NOMO-1 (cell line): ENCODE measurements around the gene TULP4.

ENCODE experiments used
- DNase-seq, 2 experiments: peaks; one replicate each; lab custom pipeline; 2025; ENCODE audit not compliant: unreplicated experiment in 2 of 2; lab: John Stamatoyannopoulos, UW

The TULP4 gene

DNA sequence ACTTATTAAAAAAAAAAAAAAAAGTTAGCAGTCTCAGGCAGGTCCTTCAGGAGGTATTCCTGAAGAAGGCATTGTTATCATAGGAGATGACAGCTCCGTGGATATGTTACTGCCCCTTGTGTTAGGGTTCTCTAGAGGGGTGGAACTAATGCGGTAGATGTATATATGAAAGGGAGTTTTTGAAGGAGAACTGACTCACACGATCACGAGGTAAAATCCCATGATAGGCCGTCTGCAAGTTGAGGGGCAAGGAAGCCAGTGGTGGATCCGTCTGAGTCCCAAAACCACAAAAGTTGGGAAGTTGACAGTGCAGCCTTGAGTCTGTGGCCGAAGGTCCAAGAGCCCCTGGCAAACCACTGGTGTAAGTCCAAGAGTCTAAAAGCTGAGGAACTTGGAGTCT lies 103.4 kb downstream of the TULP4 start:
- no peak for DNase-seq

DNA sequence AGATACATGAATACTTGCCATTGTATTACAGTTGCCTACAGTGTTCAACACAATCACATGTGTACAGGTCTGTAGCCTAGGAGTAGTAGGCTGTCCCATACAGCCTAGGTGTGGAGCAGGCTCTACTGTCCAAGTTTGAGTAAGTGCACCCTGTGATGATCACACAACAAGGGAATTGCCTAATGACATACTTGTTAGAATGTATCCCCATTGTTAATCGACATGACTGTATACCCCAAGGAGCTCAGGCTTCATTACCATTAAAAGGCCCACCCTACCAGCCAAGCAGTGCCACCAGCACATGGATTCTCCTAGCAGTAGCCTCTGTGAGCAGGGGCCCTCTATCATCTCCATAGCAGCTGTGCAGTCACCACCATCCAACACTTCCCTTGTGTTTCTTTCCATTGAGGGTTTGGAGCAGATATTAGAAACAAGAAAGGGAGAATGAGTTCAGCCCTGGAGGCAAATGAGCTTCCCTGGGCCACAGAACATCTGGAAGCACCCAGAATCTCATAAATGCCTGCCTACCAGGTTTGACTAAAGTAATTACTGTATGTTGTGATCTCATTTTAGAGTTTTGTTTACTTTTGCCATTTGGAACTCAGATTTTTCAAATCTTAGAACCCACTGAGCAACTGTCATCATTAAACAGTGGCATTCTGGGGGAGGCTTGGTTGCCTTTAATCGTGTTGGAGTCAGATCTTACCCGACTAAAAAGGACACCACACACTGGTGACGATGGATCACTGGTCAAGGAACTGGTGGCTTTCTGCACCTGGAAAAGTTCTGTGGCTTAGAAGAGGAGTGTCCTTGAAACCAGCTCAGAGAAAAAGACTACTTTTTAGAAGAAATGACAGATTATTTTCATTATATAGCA lies 104.9 kb downstream of the TULP4 start:
- no peak for DNase-seq

DNA sequence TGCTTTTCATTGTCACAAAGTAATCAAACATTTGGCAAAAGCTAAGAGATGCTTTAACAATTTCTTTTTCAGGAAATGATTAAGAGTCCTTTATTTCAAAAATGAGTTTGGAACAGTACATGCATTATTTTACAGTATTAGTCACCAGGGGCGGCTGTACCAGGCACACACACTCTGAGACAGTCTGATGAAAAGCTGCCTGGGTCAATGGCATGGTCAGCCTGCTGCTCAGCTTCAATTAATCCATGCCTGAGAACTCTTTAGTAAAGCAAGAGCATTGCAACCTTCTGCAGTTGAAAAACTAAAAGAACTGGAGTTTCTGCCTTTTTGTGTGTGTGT lies 105.5 kb downstream of the TULP4 start:
- no peak for DNase-seq

DNA sequence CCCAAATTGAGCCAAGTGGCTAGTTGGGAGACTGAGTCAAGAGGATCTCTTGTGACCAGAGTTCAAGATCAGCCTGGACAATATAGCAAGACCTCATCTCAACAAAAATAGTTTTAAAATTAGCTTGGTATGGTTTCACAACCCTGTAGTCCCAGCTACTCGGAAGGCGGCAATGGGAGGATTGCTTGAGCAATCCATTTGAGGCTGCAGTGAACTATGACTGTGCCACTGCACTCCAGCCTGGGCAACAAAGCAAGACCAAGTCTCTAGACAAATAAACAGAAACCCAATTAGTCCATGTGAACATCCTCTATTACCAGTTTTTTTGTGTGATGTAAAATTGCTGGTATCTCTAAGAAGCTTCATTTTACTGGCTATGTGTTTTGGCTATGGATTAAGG lies 106.2 kb downstream of the TULP4 start:
- DNase-seq = no peak

DNA sequence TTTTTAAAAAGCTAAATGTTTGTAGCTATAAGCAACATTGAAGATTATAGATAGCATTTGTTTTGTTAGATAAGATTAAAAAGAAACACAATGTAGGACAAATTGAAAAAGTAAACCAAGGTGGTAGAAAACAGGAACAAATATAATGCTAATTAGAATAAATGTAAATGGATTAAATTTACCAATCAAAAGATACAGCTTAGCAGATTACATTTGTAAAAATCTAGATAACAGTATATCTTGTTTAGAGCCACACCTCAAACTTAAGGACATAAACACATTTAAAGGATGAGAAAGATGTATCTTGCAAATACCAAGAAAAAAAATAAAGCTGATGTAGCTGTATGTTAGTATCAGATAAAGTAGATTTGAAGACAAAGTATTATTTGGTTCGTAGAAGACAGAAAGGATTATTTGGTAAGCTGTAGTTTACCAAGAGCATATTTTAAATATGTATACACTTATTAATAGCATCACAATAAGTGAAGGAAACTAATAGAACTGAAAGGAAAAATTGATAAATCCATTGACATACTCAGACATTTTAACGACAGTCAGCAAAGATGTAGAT lies 107.2 kb downstream of the TULP4 start:
- no peak for DNase-seq

DNA sequence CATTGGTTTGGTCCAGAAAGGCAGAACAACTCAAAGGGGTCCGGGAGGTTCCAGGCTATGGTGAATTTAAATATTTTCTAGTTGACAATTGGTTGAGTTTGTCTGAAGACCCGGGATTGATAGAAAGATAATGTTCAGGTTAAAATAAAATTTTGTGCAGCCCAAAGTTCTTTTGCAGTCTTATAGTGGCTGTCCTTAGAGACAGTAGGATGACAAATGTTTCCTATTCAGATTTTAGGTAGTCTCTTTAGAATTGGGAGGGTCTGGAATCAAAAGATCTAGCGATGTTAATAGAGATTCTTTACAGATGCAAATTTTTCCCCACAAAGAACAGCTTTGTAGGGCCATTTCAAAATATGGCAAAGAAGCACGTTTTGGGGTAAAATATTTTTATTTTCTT lies 109.1 kb downstream of the TULP4 start:
- no peak for DNase-seq

DNA sequence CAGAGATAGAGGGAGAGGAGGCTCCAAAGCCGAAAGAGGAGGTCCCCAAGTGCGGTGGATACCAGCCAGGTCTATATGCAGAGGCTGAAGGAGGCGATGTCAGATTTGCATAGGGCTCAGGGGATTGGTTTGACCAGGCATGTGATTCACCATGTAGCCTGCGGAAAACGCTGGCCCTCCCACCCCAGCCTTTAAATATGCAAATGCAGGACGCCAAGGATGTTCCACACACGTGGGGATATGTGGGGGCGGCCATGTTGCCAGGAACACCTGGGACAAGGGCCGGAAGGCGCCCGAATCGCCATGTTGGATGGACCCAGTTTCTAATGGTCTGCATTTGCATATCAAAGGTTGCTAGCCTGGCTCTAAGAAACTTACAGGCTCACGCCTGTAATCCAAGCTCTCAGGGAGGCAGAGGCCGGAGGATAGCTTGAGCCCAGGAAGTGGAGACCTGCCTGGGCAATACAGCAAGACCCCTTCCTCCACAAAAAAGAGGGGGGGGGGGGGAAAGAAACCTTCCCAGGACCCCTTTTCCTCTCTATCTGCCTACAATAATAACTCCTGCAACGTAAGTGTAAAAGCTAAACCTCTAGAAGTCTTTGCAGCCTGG lies 110.5 kb downstream of the TULP4 start:
- DNase-seq = no peak

DNA sequence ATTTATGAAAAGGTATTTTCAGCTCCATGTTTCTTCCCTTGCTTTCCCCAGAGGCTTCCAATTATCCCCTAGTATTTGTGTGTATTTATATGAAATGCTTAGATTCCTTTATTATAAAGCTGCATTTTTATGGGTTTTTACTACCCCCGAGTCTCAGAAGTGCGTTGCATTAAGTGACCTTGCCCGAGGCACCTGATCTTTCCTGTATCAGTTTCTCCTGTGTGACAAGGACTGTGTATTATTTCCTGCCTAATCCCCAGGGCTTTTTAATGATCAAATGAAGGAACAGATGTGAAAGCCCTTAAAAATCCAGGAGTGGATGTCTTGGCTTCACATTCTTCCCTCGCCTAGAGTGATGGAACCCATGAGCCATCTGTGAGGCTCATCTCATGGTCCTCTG lies 118.8 kb downstream of the TULP4 start:
- no peak for DNase-seq

DNA sequence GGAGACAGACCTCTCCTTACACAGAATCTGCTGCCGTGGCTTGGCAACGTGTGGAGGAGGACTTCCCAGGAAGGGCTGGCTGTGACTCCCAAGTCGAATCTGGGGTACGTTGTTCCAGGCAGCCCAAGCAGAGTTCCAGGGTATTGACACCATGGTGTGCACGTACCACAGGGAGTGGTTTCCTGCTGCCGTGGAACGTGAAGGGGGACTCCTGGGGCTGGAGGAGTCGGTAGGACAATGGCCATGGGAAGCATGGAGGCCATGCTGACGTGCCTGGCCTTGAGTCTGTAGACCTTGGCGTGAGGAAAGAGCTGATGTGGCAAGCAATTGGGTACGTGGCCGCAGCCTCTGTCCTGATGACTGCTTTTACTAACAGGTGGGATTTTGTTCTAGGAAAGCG lies 119.3 kb downstream of the TULP4 start:
- no peak for DNase-seq

DNA sequence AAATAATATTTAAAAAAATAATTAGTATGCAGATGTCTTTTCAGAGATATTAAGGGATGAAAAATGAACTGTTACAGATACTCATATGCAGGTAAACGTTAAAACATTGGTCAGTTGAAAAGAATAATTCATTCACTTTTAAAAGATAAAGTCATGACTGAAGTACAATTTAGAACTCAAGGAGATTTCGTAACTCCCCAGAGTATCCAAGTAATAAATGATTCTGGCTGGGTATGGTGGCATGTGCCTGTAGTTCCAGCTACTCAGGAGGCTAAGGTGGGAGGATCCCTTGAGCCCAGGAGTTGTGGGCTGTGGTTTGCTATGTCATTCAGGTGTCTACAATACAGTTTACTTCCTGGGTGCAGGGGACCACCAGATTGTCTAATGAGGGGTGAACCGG lies 125.3 kb downstream of the TULP4 start:
- DNase-seq = no peak

DNA sequence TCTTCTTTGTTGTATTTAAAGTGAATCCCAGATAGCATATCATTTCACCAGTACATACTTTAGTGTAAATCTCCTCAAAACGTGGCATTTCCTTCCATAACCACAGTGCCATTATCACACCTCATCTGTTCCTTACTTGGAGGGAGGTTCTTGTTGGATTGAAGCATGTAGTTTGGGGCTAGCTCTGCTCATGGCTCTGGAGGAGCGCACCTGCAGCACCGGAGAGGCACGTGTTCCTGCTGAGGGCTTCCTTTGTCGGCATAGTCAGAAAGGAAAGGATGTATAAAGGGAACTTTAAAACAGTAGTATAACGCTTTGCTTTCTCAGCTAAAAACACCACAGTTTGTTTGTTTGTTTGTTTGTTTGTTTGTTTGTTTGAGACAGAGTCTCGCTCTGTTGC lies 126.0 kb downstream of the TULP4 start:
- DNase-seq = no peak

DNA sequence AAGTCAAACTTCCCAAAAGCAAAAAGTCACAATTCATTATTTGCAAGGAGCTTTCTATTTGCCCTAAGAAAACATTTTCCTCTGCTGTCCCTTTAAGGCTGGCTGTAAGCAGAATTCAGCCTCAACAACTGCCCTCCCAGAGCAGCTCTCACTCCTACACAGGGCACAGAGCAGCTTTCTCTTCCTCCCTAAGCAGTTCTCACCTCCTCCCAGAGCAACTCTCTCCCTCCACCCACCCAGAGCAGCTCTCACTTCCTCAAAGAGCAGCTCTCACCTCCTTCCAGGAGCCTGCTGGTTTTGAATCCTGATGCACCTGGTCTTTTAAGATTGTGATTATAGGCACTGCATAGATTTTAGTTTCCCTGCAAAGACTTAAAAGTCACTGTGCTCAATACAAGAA lies 127.0 kb downstream of the TULP4 start:
- peak; percentile 11 to 14 for DNase-seq

DNA sequence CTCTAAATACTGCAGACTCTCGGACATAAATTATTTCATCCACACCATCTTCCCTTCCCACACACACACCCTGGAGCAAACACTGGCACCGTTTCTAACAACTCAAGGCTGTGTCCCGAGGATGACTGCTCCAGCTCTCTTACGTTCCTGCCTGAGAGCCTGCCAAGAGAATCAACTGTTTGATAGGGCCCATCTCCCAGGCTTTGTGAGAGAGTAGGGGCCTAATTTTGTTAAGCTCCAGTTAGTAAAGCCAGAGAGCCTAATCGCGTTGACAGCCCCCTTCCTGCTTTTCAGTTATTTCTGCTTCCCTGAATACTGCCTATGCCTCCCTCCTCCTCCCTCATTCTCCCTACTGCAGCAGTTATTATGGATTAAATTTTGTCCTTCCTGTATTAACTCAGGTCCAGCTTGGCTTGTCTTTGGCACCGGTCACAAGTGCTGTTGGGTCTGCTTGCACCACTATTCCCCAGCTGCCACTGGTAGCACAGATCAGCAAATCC lies 129.5 kb downstream of the TULP4 start:
- no peak for DNase-seq

DNA sequence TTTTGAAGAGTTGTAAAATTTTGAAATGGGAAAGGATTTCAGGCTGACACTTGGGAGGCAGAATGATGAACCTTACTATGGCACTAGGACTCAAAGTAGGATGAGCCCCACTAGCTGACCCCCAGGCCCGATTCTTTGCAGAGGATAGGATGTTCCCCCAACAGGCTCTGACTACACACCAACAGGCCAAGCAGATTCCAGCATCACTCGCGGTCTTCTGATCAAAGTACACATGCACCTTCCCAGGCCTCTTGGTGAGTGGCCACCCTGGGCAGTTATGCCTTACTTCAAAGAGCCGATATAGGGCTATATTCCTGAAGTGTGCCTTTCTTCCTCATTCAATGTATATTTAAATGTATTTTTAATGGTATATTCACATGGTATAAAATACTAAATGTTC lies 130.0 kb downstream of the TULP4 start:
- DNase-seq = no peak

DNA sequence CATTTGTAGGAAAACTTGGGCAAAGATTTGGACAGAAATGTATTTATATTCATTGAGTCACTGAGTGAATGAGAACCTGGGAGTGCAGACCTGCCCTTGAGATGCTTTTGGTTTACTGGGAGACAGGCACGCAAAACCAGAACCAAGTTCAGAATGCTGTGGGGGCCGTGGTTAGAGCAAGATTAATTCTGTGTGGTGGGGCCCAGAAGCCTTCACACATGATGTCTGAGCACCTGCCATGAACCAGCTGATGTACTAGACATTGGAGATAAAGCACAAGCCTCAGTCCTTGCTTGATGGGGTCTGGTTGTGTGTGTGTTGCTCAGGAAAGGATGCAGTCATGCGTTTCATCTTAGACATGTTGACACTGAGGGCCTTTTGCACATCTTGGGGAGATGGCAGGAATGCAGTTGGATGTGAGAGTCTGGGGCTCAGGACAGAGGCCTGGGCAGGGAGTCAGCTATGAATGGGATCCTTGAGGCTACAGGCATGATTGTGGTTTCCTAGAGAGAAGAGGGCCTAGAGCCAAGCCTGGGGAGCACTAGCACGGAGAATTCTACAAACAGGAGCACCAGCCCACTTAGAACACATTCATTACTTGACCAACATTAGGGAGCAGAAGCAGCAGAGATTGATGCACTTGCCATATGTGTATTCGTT lies 133.3 kb downstream of the TULP4 start:
- DNase-seq = no peak

DNA sequence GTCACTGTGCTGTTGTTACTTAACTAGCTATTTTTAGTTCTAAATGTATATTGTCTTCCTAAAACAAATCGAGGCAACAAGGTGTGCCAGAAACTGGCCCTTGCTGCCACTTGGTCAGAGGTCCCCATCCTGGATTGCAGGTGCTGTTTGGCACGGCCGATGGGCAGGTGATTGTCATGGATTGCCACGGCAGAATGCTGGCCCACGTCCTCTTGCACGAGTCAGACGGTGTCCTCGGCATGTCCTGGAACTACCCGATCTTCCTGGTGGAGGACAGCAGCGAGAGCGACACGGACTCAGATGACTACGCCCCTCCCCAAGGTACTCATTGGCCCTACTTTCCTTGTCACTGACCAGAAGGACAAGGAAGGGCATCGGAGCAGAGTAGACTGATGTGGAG lies 136.6 kb downstream of the TULP4 start:
- no peak for DNase-seq

DNA sequence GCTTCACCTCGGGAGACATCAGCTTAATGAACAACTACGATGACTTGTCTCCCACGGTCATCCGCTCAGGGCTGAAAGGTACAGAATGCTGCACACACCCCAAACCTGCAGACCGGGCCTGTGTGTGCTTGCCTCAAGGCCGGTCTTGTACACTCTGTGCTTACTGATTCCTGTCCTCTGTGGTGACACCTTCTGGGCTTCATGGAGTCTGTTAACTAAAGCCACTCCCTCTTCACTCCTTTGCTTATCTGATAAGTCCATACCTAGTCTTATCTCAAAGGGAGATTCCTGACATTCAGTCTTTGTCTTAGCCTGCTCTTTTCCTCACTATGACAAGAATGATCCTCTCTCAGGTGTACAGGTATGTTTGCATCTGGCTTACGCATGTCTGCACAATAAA lies 139.9 kb downstream of the TULP4 start:
- no peak for DNase-seq

DNA sequence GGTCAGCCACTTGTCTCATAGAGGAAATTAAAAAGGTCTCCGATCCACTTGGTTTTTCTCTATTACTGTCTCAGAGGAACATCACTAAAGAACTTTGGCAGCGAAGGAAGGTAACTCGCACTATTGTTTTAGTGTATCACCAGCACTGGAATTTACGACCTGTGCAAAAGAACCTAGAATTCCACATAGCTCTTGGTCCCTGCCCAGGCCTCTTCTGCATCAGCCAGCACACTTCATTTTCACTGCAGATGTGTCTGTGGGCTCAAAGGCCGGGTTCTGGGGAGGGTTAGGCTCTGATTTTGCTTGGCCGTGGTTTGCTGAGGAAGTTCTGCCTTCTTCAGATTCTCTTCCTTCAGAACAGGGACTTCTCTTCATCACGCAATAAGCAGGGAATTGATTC lies 144.9 kb downstream of the TULP4 start:
- DNase-seq = no peak

DNA sequence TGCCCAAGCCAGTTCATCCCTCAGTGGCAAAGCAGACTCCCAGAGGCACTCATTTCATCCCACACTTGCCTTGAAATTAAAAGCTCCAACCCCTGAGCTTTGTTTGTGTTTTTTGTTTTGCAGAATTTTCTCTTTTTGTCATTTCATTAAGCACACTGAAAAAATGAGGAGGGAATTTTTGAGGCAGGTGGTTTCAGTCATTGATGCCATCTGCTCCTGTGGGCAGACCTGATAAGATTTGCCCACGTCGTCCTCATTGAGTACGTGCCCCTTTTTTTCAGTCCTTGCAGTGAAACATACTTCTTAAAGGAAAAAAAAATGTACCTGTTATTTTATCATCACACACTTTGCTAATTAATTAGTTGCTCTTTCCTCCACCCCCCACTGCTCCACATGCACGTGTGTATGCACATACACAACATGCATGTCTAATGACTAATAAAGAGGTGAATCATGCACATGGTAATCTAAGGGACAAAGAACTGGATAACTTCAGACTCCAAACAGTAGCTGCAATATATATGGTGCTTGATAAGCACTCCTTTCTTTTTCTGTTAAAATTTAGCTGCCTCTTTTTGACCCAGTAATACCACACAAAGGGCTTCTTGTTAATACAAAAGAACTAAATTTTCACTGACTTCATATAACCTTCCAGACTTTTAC lies 145.5 kb downstream of the TULP4 start:
- DNase-seq = no peak

DNA sequence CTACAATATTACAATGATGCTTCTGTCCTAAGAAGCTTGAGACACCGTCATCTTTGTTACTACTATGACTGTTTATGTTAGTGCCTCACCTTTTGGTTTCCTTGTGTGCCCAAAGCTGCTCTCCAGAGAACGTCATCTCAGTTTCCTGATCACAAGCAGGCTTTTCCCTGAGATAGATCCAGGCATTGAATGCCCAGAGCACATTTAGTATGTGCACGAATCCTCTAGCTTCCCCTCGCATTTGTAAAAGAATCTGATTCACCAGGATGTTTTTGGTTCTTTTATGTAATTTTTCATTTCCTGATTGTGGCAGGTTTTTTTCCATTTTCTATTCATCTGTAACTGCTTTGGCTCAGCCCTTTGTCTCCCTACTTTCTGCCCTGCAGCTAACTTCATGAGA lies 147.5 kb downstream of the TULP4 start:
- no peak for DNase-seq

DNA sequence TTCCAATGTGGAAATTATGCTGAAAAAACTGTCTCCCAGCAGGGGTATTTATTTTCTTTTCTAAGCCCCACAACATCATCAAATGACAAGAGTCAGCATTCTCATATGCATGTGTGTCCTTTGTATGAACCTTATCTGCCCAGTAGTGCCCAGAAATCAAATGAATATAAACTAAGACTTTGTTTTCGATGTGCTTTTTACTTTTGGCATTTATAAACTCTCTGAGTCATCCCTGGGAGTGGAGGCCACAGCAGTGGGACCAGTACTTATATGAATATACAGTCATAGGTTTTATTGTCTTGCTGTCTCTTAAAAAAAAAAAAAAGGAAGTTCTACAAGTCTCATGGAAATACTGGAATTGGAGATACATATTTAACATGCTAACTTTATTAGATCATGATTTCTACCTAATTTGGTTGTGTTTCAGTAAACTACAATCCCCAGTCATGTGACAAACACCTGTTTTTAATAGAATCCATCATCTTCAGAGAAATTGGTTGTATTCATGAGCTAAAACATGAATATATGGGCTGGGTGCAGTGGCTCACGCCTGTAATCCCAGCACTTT lies 148.4 kb downstream of the TULP4 start:
- no peak for DNase-seq
